ENCODE results near the gene LANCL2. TPM values are rescaled to one million over a fixed set of nuclear protein-coding genes. Genes with fewer than 3 reads are reported as not detected.

LANCL2 gene
- total RNA-seq, 1 donor from 2014 or later, result 18.5 TPM

DNA sequence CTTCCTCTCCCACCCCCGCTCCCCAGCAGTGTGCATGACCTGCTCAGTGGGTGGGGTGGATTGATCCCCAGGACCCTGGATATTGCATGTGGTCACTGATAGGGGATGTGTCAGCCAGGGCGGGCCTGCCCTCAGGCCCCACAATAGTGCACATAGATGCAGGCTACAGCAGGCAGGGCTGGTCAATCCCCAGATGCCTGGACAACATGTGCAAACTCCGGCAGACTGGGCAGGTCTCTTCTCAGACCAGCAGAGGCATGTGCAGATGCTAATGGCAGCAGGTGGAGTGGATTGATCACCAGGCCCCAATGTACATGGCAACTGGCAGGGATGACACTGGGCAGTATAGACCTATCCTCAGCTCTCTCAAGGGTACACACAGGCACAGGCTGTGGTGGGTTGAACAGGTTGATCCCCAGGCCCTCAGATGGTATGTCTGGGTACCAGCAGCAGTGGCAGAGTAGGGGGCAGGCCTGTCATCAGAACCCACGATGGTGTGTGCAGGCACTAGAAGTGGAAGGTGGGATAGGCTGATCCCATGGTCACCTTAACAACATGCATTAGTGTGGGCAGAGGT is 98.6 kb downstream of the LANCL2 start:
- no peak overlapping the region for H3K4me3 Mint-ChIP-seq
- no peak for DNase-seq (ENCODE audit: low spot score in 2 of 2, unreplicated experiment in 2 of 2)
- TF ChIP-seq, protein P1, sequence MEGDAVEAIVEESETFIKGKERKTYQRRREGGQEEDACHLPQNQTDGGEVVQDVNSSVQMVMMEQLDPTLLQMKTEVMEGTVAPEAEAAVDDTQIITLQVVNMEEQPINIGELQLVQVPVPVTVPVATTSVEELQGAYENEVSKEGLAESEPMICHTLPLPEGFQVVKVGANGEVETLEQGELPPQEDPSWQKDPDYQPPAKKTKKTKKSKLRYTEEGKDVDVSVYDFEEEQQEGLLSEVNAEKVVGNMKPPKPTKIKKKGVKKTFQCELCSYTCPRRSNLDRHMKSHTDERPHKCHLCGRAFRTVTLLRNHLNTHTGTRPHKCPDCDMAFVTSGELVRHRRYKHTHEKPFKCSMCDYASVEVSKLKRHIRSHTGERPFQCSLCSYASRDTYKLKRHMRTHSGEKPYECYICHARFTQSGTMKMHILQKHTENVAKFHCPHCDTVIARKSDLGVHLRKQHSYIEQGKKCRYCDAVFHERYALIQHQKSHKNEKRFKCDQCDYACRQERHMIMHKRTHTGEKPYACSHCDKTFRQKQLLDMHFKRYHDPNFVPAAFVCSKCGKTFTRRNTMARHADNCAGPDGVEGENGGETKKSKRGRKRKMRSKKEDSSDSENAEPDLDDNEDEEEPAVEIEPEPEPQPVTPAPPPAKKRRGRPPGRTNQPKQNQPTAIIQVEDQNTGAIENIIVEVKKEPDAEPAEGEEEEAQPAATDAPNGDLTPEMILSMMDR (IDR thresholded peaks at IDR 0.05; ENCODE audit: unreplicated experiment), result no peak
- H3K36me3 Mint-ChIP-seq, result peaks cover 59% of the 10 kb centered on the region
- no peaks in the 10 kb centered on the region for H3K4me1 Mint-ChIP-seq
- peaks cover 68% of the 10 kb centered on the region for H3K9me3 Mint-ChIP-seq
- H3K27ac Mint-ChIP-seq, result no peak overlapping the region
- no peaks in the 10 kb centered on the region for H3K27me3 Mint-ChIP-seq (ENCODE audit: low read depth)

DNA sequence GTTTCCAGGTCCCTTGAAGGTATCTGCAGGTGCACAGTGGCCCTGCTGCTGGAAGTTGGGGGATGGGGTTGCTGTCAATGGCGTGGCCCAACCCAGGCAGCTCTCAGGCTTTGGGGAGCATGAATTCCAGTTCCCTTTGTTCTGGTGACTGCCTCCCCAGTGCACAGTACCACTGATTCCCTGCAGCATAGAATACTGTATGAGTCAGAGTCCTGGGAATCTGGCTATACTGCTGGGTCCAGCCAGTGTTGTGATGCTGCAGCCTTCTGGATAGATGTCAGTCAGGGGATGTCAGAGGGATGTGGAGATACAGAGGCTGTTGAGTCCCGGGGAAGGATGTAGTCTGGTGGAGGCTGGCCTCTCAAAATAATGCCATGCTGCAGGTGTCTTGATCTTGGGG is 99.3 kb downstream of the LANCL2 start:
- no peak for DNase-seq (ENCODE audit: low spot score in 2 of 2, unreplicated experiment in 2 of 2)

DNA sequence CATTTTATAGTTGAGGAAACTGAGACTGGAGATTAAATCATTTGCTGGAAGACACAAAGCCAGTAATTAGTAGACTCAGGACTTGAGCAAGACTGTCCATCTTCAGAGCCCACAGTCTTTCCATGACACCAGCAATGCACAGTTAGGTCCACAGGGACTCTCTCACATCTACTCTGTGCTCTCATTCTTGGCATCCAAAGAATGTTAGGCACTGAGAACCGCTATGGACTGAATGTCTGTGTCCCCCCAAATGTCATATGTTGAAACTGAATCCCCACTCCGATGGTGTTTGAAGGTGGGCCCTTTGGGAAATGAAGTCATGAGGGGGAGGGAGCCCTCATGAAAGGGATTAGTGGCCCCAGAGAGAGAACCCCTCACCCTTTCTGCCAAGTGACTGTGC is 100.6 kb downstream of the LANCL2 start:
- Mint-ChIP-seq H3K9me3 (peaks cover 49% of the 10 kb centered on the region), H3K36me3 (peaks cover 48% of the 10 kb centered on the region), H3K27ac (no peak overlapping the region), H3K27me3 (ENCODE audit: low read depth) (no peaks in the 10 kb centered on the region), H3K4me1 (no peaks in the 10 kb centered on the region), H3K4me3 (no peak overlapping the region)
- DNase-seq (ENCODE audit: low spot score in 2 of 2, unreplicated experiment in 2 of 2), result no peak
- TF ChIP-seq, protein P1 (IDR thresholded peaks at IDR 0.05; ENCODE audit: unreplicated experiment), result no peak

More for the DNA sequence above, 99.3 kb downstream of the LANCL2 start:
- TF ChIP-seq, protein P1 (IDR thresholded peaks at IDR 0.05; ENCODE audit: unreplicated experiment), result no peak
- Mint-ChIP-seq H3K9me3 (peaks cover 62% of the 10 kb centered on the region), H3K36me3 (peaks cover 56% of the 10 kb centered on the region), H3K27ac (no peak overlapping the region), H3K4me3 (no peak overlapping the region), H3K27me3 (ENCODE audit: low read depth) (no peaks in the 10 kb centered on the region), H3K4me1 (no peaks in the 10 kb centered on the region)

DNA sequence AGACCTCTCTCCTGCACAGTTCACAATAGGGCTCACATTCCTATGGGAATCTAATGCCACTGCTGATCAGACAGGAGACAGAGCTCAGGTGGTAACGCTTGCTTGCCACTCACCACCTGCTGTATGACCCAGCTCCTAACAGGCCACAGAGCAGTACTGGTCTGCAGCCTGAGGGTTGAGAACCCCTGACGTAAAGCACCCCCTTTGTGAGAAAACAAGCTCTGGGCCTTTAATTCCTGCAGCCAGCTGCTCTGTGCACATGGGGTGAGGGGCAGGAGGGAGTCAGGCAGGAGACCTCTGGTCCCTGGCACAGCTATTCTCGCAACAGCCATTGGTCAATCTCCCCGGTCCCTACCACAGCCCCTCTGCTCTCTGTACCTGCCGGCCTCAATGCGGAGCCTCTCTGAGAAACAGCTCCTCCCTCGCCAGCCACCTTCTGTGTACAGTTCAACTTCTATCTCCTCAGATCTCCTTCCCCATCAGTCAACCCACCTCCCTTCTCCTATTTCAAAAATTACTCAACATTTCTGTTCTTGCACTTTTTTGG is 102.0 kb downstream of the LANCL2 start:
- H3K4me3 Mint-ChIP-seq, result no peak overlapping the region
- H3K36me3 Mint-ChIP-seq, result peaks cover 43% of the 10 kb centered on the region
- TF ChIP-seq, protein P1 (IDR thresholded peaks at IDR 0.05; ENCODE audit: unreplicated experiment), result no peak
- no peaks in the 10 kb centered on the region for H3K4me1 Mint-ChIP-seq
- H3K9me3 Mint-ChIP-seq, result peaks cover 38% of the 10 kb centered on the region
- H3K27ac Mint-ChIP-seq, result no peak overlapping the region
- no peak for DNase-seq (ENCODE audit: low spot score in 2 of 2, unreplicated experiment in 2 of 2)
- H3K27me3 Mint-ChIP-seq (ENCODE audit: low read depth), result no peaks in the 10 kb centered on the region

DNA sequence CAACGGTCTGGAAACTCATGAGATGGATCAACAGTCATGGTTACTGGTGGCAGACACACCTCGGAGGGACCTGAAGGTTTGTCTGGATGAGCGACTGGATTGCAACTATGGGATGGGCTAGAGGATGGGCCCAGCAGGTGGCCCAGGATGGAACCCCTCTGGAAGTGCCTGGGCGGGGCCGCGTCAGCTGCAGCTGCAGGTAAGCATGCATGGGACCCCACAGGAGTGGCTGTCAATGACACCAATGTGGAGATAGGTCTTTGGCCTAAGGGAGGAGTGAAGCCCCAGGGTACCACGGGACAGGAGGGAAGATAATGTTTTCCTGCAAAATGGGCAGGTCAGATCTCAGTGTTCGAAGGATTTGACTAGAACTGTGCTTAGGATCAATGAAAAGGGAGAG is 103.4 kb downstream of the LANCL2 start:
- H3K27me3 Mint-ChIP-seq (ENCODE audit: low read depth), result no peaks in the 10 kb centered on the region
- H3K36me3 Mint-ChIP-seq, result peaks cover 37% of the 10 kb centered on the region
- H3K9me3 Mint-ChIP-seq, result peaks cover 28% of the 10 kb centered on the region
- TF ChIP-seq, protein P1 (IDR thresholded peaks at IDR 0.05; ENCODE audit: unreplicated experiment), result no peak
- no peaks in the 10 kb centered on the region for H3K4me1 Mint-ChIP-seq
- H3K4me3 Mint-ChIP-seq, result no peak overlapping the region
- no peak overlapping the region for H3K27ac Mint-ChIP-seq
- no peak for DNase-seq (ENCODE audit: low spot score in 2 of 2, unreplicated experiment in 2 of 2)

Measured in mesothelial cell of epicardium (in vitro differentiated cells).